GM18508 (cell line): Measurements from ENCODE around the gene TBL3.
"Not testable (repeated sequence)": the region's sequence is repeated elsewhere in the genome, so short reads cannot be mapped to it uniquely, and the experiment has no call there.

Source experiments
- ATAC-seq: cut with Tn5 transposase; IDR thresholded peaks from one replicate; pipeline ENCODE4 v1.9.1; 2021; ENCODE audit warnings: moderate number of reproducible peaks; ENCODE audit not compliant: insufficient read depth, unreplicated experiment

The TBL3 gene

GRCh38 chr16:2011726-2012125 is 39.9 kb downstream of the TBL3 start:
- ATAC-seq = not testable (repeated sequence)

GRCh38 chr16:2013527-2013926 is 41.7 kb downstream of the TBL3 start:
- ATAC-seq = no peak

- ATAC-seq = no peak
These were observed 43.5 kb downstream of the TBL3 start for GRCh38 chr16:2015117-2015946.

- no peak for ATAC-seq
These were observed 44.0 kb downstream of the TBL3 start for GRCh38 chr16:2015947-2016208.

- no peak for ATAC-seq
These were observed 44.6 kb downstream of the TBL3 start for GRCh38 chr16:2016407-2016922.

- no peak for ATAC-seq
These were observed 47.7 kb downstream of the TBL3 start, which contains the start of gene NPW for GRCh38 chr16:2019518-2019920. Gene NPW (plus strand): TSS chr16:2019785.

GRCh38 chr16:2019921-2020831 is 48.3 kb downstream of the TBL3 start:
- no peak for ATAC-seq

GRCh38 chr16:2022723-2023091 is 50.9 kb downstream of the TBL3 start:
- ATAC-seq = no peak

GRCh38 chr16:2023092-2024031 is 51.5 kb downstream of the TBL3 start:
- no peak for ATAC-seq

- no peak for ATAC-seq
These were observed 52.2 kb downstream of the TBL3 start for GRCh38 chr16:2024032-2024420.

- ATAC-seq = no peak
These were observed 53.4 kb downstream of the TBL3 start for GRCh38 chr16:2025251-2025650.

GRCh38 chr16:2025878-2026460 is 54.1 kb downstream of the TBL3 start:
- no peak for ATAC-seq

- no peak for ATAC-seq
These were observed 54.7 kb downstream of the TBL3 start, which contains the start of gene NHERF2 for GRCh38 chr16:2026461-2027023. Gene NHERF2 (plus strand): TSS chr16:2026902. CDS start chr16:2027006, 104 bp downstream.

- ATAC-seq = no peak
These were observed 55.5 kb downstream of the TBL3 start for GRCh38 chr16:2027024-2028010.

- no peak for ATAC-seq
These were observed 56.3 kb downstream of the TBL3 start for GRCh38 chr16:2028146-2028545.

- no peak for ATAC-seq
These were observed 56.9 kb downstream of the TBL3 start for GRCh38 chr16:2028620-2029220.

GRCh38 chr16:2029350-2029749 is 57.5 kb downstream of the TBL3 start:
- ATAC-seq = no peak

GRCh38 chr16:2030036-2030435 is 58.2 kb downstream of the TBL3 start:
- ATAC-seq = no peak
